H7 (cell line): ENCODE results near the gene ZMYND8. TPM values are rescaled to one million over a fixed set of nuclear protein-coding genes. Genes with fewer than 3 reads are reported as not detected.

Experiments used
- DNase-seq: peaks from one replicate; pipeline ENCODE4 v3.0.0; 2012
- H3K27me3 ChIP-seq: 2 replicates; pipeline ENCODE4 v1.6.0; 2011; ENCODE audit warnings: mild to moderate bottlenecking, low read length; ENCODE audit not compliant: control insufficient read depth, insufficient read depth
- H3K36me3 ChIP-seq: replicated peaks from 2 replicates; pipeline ENCODE4 v1.5.1; 2011; ENCODE audit warnings: low read length; ENCODE audit not compliant: control insufficient read depth, insufficient read depth
- H3K4me3 ChIP-seq: 2 replicates; pipeline ENCODE4 v1.5.1; 2011; ENCODE audit warnings: low read depth, mild to moderate bottlenecking, control low read depth, low read length, moderate library complexity; ENCODE audit not compliant: insufficient read depth
- total RNA-seq: library from RNA; depleted of rRNA; stranded (reverse); fragments of >200 nt; shearing (Covaris generic); gene quantifications from 2 replicates; pipeline ENCODE4 v1.2.3, GENCODE V29; 2014

Gene ZMYND8
- total RNA-seq, 1 experiment from 2014 or later, result 28.1 TPM

DNA sequence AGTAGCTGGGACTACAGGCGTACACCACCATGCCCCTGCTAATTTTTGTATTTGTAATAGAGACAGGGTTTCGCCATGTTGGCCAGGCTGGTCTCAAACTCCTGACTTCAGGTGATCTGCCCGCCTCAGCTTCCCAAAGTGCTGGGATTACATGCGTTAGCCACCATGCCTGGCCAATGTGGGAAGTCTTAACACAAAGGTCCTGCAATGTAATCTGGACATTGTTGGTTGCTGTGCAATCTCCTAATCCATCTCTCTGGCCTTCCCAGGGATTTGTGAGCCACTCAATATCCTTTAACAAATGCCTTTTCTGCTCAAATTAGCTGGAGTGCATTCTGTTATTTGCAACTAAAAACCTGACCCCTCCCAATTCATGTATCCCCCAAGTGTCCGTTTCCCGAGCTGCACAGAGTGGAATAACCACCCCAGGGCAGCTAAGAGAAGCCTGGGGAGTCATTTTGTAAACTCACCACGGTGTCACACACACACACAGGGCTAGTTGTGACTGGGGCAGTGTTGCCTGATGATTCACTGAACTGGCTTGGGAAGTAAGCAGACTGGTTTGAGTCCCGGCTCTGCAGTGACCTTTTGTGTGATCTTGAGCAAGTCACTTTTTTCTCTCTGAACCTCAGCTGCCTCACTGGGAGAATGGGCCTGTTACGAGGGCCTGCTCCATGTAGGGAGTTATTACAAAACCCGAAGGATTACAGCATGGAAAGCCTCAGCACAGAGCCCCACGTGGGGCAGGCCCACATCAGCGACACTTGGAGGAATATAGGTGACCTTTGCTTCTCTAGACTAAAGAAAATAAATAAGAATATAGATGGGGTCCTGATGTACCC, 152.3 kb downstream of the ZMYND8 start:
- no peak for DNase-seq

DNA sequence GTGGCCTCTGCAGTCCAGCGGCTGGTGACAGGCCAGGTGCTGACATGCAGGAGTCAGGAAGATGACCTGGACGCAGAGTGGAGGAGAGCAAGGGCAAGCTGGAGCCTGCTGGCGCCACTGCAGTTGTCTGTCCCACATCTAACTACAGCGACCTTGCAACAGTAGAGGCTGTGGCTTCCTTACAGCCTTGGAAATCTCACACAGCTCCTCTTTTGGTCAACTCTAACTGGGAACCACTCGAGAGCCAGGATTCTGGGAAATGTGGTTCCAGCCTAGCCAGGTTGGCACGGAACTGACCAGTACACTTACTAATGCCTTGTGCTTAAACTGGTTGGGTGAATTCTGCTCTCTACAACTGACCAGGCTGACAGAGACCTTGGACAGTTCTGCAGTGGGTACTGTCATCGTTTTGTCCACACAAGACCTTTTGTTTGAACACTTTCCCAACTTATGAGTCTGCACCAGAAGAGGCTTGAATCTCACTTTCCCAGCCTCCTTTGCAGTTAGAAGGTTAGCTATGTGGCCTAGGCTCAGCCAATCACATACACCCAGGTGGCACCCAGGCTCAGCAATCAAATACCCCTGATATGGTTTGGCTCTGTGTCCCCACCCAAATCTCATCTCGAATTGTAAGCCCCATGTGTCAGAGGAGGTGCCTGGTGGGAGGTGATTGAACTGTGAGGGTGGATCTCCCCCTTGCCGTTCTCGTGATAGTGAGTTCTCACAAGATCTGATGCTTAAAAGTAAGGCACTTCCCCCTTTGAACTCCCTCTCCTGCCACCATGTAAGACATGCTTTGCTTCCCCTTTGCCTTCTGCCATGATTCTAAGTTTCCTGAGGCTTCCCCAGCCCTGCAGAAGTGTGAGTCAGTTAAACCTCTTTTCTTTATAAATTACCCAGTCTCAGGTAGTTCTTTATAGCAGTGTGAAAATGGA, 153.5 kb downstream of the ZMYND8 start:
- DNase-seq, result no peak

More for the DNA sequence above, 152.3 kb downstream of the ZMYND8 start:
- no peaks in the 10 kb centered on the region for H3K27me3 ChIP-seq
- no peak overlapping the region for H3K4me3 ChIP-seq
- no peaks in the 10 kb centered on the region; the same call in none of the 2 replicates for H3K36me3 ChIP-seq

GRCh38 chr20:47201074-47201730, 155.3 kb downstream of the ZMYND8 start:
- Histone ChIP-seq H3K36me3 (no peaks in the 10 kb centered on the region), H3K4me3 (no peak overlapping the region), H3K27me3 (no peaks in the 10 kb centered on the region)
- no peak for DNase-seq

More for the DNA sequence above, 153.5 kb downstream of the ZMYND8 start:
- H3K27me3 ChIP-seq, result no peaks in the 10 kb centered on the region
- H3K36me3 ChIP-seq, result no peaks in the 10 kb centered on the region
- no peak overlapping the region for H3K4me3 ChIP-seq

- no peak for DNase-seq
- Histone ChIP-seq H3K4me3 (no peak overlapping the region), H3K36me3 (no peaks in the 10 kb centered on the region), H3K27me3 (no peaks in the 10 kb centered on the region)
These were observed 157.4 kb downstream of the ZMYND8 start for GRCh38 chr20:47198996-47199552.

DNA sequence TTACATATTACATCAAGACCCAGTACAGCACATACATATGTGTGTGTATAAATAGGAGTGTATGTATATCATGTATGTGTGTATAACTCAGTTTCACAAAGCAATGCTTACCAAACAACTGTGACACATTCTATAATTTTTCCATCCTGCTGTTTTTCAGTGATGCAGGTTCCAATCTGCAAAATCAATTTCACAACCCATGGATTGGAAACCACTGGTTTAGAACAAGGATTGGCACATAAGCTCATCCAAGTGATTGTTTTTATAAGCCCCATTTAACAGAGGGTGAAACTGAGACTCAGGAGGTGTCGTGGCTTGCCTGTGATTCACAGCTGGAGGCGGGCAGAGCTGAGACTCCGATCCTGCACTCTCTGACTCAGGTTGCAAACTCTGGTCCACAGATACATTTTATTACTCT, 158.2 kb downstream of the ZMYND8 start:
- no peak for DNase-seq
- no peaks in the 10 kb centered on the region for H3K36me3 ChIP-seq
- no peaks in the 10 kb centered on the region for H3K27me3 ChIP-seq
- no peak overlapping the region for H3K4me3 ChIP-seq

GRCh38 chr20:47196091-47197081, 160.1 kb downstream of the ZMYND8 start:
- Histone ChIP-seq H3K27me3 (no peaks in the 10 kb centered on the region), H3K36me3 (no peaks in the 10 kb centered on the region), H3K4me3 (no peak overlapping the region)
- DNase-seq, result peak; percentile 89

DNA sequence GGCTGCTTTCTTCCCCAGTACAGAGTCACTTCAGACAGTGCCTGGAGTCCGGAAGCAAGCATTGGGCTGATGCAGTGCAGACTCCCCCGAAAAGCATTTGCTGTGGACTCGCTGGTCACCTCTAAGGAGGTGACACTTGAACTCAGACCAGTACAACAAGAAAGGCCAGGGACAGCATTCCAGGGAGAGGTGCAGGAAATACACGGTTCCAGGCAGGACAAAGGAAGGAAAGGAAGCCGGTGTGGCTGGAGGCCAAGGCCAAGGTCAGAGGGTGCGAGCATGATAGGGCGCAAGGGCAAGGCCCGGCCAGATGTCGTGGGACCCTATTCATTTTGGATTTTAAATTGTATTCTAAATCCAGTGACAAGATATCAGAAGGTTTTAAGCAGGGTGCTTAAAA, 160.9 kb downstream of the ZMYND8 start:
- no peak for DNase-seq
- Histone ChIP-seq H3K4me3 (no peak overlapping the region), H3K27me3 (no peaks in the 10 kb centered on the region), H3K36me3 (no peaks in the 10 kb centered on the region)

- Histone ChIP-seq H3K4me3 (no peak overlapping the region), H3K27me3 (no peaks in the 10 kb centered on the region), H3K36me3 (no peaks in the 10 kb centered on the region)
- no peak for DNase-seq
These were observed 164.5 kb downstream of the ZMYND8 start for GRCh38 chr20:47191956-47192355.

GRCh38 chr20:47191074-47191673, 165.3 kb downstream of the ZMYND8 start:
- Histone ChIP-seq H3K36me3 (no peaks in the 10 kb centered on the region), H3K4me3 (no peak overlapping the region), H3K27me3 (no peaks in the 10 kb centered on the region)
- no peak for DNase-seq

- H3K36me3 ChIP-seq, result no peaks in the 10 kb centered on the region
- H3K27me3 ChIP-seq, result no peaks in the 10 kb centered on the region
- H3K4me3 ChIP-seq, result no peak overlapping the region
- DNase-seq, result no peak
These were observed 167.4 kb downstream of the ZMYND8 start for GRCh38 chr20:47189060-47189459.

DNA sequence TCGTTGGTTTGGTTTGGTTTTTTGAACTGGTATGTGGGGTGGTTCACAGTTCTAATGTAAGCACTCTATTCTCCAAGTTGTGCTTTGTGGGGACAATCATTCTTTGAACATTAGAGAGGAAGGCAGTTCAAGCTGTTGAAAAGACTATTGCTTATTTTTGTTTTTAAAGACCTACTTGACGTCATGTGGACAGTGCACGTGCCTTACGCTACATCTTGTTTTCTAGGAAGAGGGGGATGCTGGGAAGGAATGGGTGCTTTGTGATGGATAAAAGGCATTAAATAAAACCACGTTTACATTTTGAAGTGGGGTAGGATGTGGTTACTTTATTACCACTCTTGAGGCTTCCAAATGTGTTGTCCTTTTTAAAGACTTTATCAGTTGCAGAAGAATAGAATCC, 168.0 kb downstream of the ZMYND8 start:
- no peak for DNase-seq
- no peaks in the 10 kb centered on the region for H3K27me3 ChIP-seq
- H3K36me3 ChIP-seq, result no peaks in the 10 kb centered on the region
- no peak overlapping the region for H3K4me3 ChIP-seq

- H3K4me3 ChIP-seq, result no peak overlapping the region
These were observed 168.9 kb downstream of the ZMYND8 start for GRCh38 chr20:47187450-47188195.

More at GRCh38 chr20:47187450-47188195, 168.9 kb downstream of the ZMYND8 start:
- no peaks in the 10 kb centered on the region for H3K36me3 ChIP-seq
- DNase-seq, result no peak
- no peaks in the 10 kb centered on the region for H3K27me3 ChIP-seq
